Spleen (tissue), 7 donors: ENCODE measurements around the gene SSR4.

Experiments
- CTCF ChIP-seq, 11 experiments: fragments of 200-600 bp in 7 of 11; fragments of 450-650 bp in 4 of 11; sonication (generic) in 4 of 11; IDR thresholded peaks in 8 of 11; conservative IDR thresholded peaks in 3 of 11; 1 replicate in 7 of 11; 2 replicates in 4 of 11; pipeline versions ENCODE4 v1.4.0 to v1.8.0; 2016 to 2021; ENCODE audit warnings: antibody characterized with exemption in 11 of 11, inconsistent platforms in 4 of 11, mild to moderate bottlenecking in 1 of 11
- POLR2A ChIP-seq, 3 donors: fragments of 450-650 bp; IDR thresholded peaks; one replicate each; pipeline ENCODE4 v1.5.1; 2017; ENCODE audit warnings: antibody characterized with exemption in 3 of 3, mild to moderate bottlenecking in 1 of 3
- donor health status: DM: no; HTN: no; CAD: no; lungs with moderate emphysema.
- donor health status: DM: no; HTN: no; CAD: no.
- donor health status: DM: no; HTN: no; CAD: no.

- TF ChIP-seq CTCF (IDR thresholded peaks at IDR 0.05 in 8 of 11, conservative IDR thresholded peaks at IDR 0.05 in 3 of 11) (no peak), POLR2A (IDR thresholded peaks at IDR 0.05) (no peak)
Observed at GRCh38 chrX:153819384-153820040, 25.0 kb downstream of the SSR4 start.
